ENCODE results near the gene GHDC.

- no peak for TF ChIP-seq CTCF (IDR thresholded peaks at IDR 0.05)
- TF ChIP-seq POLR2A (IDR thresholded peaks at IDR 0.05): no peak
Measured at GRCh38 chr17:42230225-42230624, 35.9 kb upstream of the GHDC start.

Measured in upper lobe of left lung (tissue), 4 donors.